ENCODE measurements around the gene SAPCD2.

Gene SAPCD2

GRCh38 chr9:137014166-137014565, 56.2 kb downstream of the SAPCD2 start:
- no peak for DNase-seq

GRCh38 chr9:137013571-137013940, 56.8 kb downstream of the SAPCD2 start:
- DNase-seq, result no peak

GRCh38 chr9:137012694-137013570, 57.4 kb downstream of the SAPCD2 start:
- no peak for DNase-seq
